Measurements from ENCODE around the gene TYMS. TPM values are rescaled to one million over a fixed set of nuclear protein-coding genes. Genes with fewer than 3 reads are reported as not detected.

TYMS gene
- total and polyA plus RNA-seq, 2 donors (not counting 3 experiments of a cell fraction or from before 2014, with no cell fraction given): 136 to 200 TPM

GRCh38 chr18:685438-685837 lies 28.0 kb downstream of the TYMS start:
- Histone ChIP-seq H3K9ac (replicated peaks; ENCODE audit: extremely low read depth, insufficient read depth, low read length) (no peak overlapping the region), H3K27ac (ENCODE audit: insufficient read depth, low read depth, low read length) (no peak overlapping the region), H3K36me3 (ENCODE audit: control insufficient read depth in 2 of 2, extremely low read depth in 1 of 2, insufficient read depth in 2 of 2, low read length in 2 of 2) (peaks cover 3 to 5% of the 10 kb centered on the region in 2 experiments), H4K20me1 (replicated peaks; ENCODE audit: control insufficient read depth, extremely low read depth, insufficient read depth, low read length) (no peaks in the 10 kb centered on the region), H3K9me1 (replicated peaks; ENCODE audit: control insufficient read depth, extremely low read depth, insufficient read depth, low read length) (no peaks in the 10 kb centered on the region), H3K4me3 (replicated peaks in 1 of 3; ENCODE audit: insufficient read depth in 1 of 3, low read depth in 1 of 3, low read length in 3 of 3) (no peak overlapping the region), H3K79me2 (ENCODE audit: control insufficient read depth, insufficient read depth, low read length) (no peaks in the 10 kb centered on the region), H3K4me2 (ENCODE audit: insufficient read depth, low read length) (no peak overlapping the region), H2AFZ (ENCODE audit: low read depth, low read length) (no peak overlapping the region), H3K9me3 (replicated peaks; ENCODE audit: control insufficient read depth, insufficient read depth, low read length) (no peaks in the 10 kb centered on the region), H3K4me1 (ENCODE audit: control insufficient read depth, extremely low read depth, insufficient read depth, low read length) (no peaks in the 10 kb centered on the region), H3K27me3 (ENCODE audit: control insufficient read depth in 2 of 2, insufficient read depth in 2 of 2, low read length in 2 of 2) (no peaks in the 10 kb centered on the region)
- TF ChIP-seq GATA2 (IDR thresholded peaks at IDR 0.05; ENCODE audit: insufficient read depth, insufficient read length, low read depth, low read length) (no peak), EZH2 (IDR thresholded peaks at IDR 0.05; ENCODE audit: borderline replicate concordance, low read depth, low read length, severe bottlenecking) (no peak), MAX (IDR thresholded peaks at IDR 0.05; ENCODE audit: insufficient read depth, insufficient read length) (no peak), POLR2AphosphoS5 (IDR thresholded peaks at IDR 0.05; ENCODE audit: insufficient read depth, low read depth, low read length) (no peak), POLR2A (IDR thresholded peaks at IDR 0.05; ENCODE audit: low read depth, low read length) (no peak), FOS (IDR thresholded peaks at IDR 0.05; ENCODE audit: borderline replicate concordance, insufficient read depth, low read length) (no peak), JUN (IDR thresholded peaks at IDR 0.05; ENCODE audit: borderline replicate concordance, insufficient read depth, insufficient read length, low read depth) (no peak), CTCF (IDR thresholded peaks at IDR 0.05; ENCODE audit: extremely low read depth in 1 of 2, insufficient read depth in 1 of 2, low read depth in 1 of 2, low read length in 2 of 2) (no peak), MYC (IDR thresholded peaks at IDR 0.05; ENCODE audit: low read depth, low read length) (no peak)
- DNase-seq (ENCODE audit: low read depth, low spot score) (no peak), FAIRE-seq (no peak)
- intact Hi-C loops (cut with micrococcal nuclease) (no loop called here), dilution Hi-C loops (cut with MboI; ENCODE audit: extremely low pct_ligation_motif_present, low sequenced_read_pairs) (no loop called here)
- ChIA-PET POLR2A (no interaction called here), CTCF (interaction anchor here (1.0 to 1.3 kb wide), 2 partner anchors 18 to 145 kb away, joined by 4 read pairs; no protein-coding TSS in a partner anchor)
- BruUV-seq (replicated peaks): no TSS peak
